ENCODE measurements around the gene A2M. TPM values are rescaled to one million over a fixed set of nuclear protein-coding genes. Genes with fewer than 3 reads are reported as not detected.

The A2M gene
- total and polyA plus RNA-seq, 2 of the 8 experiments (the other 6 are each of a cell fraction or from before 2014, with no cell fraction given): 0.15 TPM; not detected in 1

- Histone ChIP-seq H4K91ac (replicated peaks; ENCODE audit: insufficient read length, low read length) (no peak overlapping the region), H3K27ac (ENCODE audit: low read depth, low read length) (no peak overlapping the region), H3K23me2 (ENCODE audit: low read depth, low read length) (no peaks in the 10 kb centered on the region)
Observed at GRCh38 chr12:9032202-9032964, 83.3 kb downstream of the A2M start.

More at GRCh38 chr12:9032202-9032964, 83.3 kb downstream of the A2M start:
- Histone ChIP-seq H2BK12ac (ENCODE audit: low read depth, low read length) (no peak overlapping the region), H2BK120ac (replicated peaks; ENCODE audit: low read depth, low read length) (no peak overlapping the region), H3K36me3 (ENCODE audit: control insufficient read depth in 2 of 4, insufficient read depth in 4 of 4, low read length in 3 of 4) (no peaks in the 10 kb centered on the region), H2BK5ac (ENCODE audit: low read depth, low read length) (no peak overlapping the region), H2BK15ac (ENCODE audit: low read length) (no peak overlapping the region), H3K9me3 (ENCODE audit: insufficient read depth in 2 of 2, low read depth in 1 of 2, low read length in 1 of 2) (no peaks in the 10 kb centered on the region), H3K79me1 (ENCODE audit: low read depth, low read length) (no peaks in the 10 kb centered on the region), H2BK20ac (ENCODE audit: low read length) (no peak overlapping the region), H2AFZ (ENCODE audit: low read length) (no peak overlapping the region), H3K27me3 (replicated peaks in 1 of 4; ENCODE audit: control insufficient read depth in 3 of 4, extremely low read depth in 1 of 4, insufficient read depth in 3 of 4, low read length in 3 of 4) (no peaks in the 10 kb centered on the region), H3K56ac (replicated peaks; ENCODE audit: insufficient read length, low read depth, low read length) (no peak overlapping the region), H4K5ac (ENCODE audit: insufficient read length, low read depth, low read length) (no peak overlapping the region), H3K14ac (ENCODE audit: insufficient read length) (no peak overlapping the region), H3K4ac (replicated peaks; ENCODE audit: insufficient read length, low read depth, low read length) (no peak overlapping the region), H3K23ac (ENCODE audit: insufficient read length) (no peak overlapping the region), H3K18ac (ENCODE audit: extremely low read depth, low read length) (no peak overlapping the region), H4K8ac (ENCODE audit: extremely low read depth, insufficient read depth, low read length) (no peak overlapping the region), H3K4me2 (ENCODE audit: insufficient read depth in 1 of 2, low read depth in 2 of 2, low read length in 2 of 2) (no peak overlapping the region), H3K79me2 (ENCODE audit: control insufficient read depth in 1 of 2, insufficient read depth in 2 of 2, low read length in 2 of 2) (no peaks in the 10 kb centered on the region), H3K4me3 (ENCODE audit: extremely low read depth in 1 of 4, insufficient read depth in 2 of 4, low read depth in 3 of 4, low read length in 4 of 4) (no peak overlapping the region), H4K20me1 (replicated peaks in 1 of 2; ENCODE audit: control insufficient read depth in 1 of 2, insufficient read depth in 2 of 2, low read length in 2 of 2) (no peaks in the 10 kb centered on the region), H2AK5ac (ENCODE audit: low read depth, low read length) (no peak overlapping the region), H3K9ac (replicated peaks in 1 of 4; ENCODE audit: extremely low read depth in 1 of 4, low read depth in 3 of 4, low read length in 3 of 4) (no peak overlapping the region), H3K4me1 (replicated peaks in 1 of 4; ENCODE audit: control insufficient read depth in 3 of 4, insufficient read depth in 4 of 4, low read length in 3 of 4) (no peaks in the 10 kb centered on the region)
- no peak for DNase-seq (ENCODE audit: low read depth in 1 of 2, low spot score in 2 of 2)
- ChIA-PET POLR2A (ENCODE audit: partially characterized antibody) (interaction anchor here (1.1 to 1.8 kb wide), 2 partner anchors 33 to 94 kb away, joined by 3 read pairs; no protein-coding TSS in a partner anchor), CTCF (ENCODE audit: partially characterized antibody) (interaction anchor here (0.9 to 9.7 kb wide), 4 partner anchors 10 to 85 kb away, joined by 3 to 119 read pairs (median 10); partner anchors contain the start of gene M6PR)
- TF ChIP-seq RXRA (IDR thresholded peaks at IDR 0.05; ENCODE audit: insufficient read depth, low read depth, low read length) (no peak), ATF2 (IDR thresholded peaks at IDR 0.05; ENCODE audit: low read length) (no peak), PHF8 (conservative IDR thresholded peaks at IDR 0.05; ENCODE audit: low read depth, low read length) (no peak), JUN (IDR thresholded peaks at IDR 0.05; ENCODE audit: low read depth, low read length) (no peak), CREB1 (IDR thresholded peaks at IDR 0.05) (no peak), CHD1 (IDR thresholded peaks at IDR 0.05; ENCODE audit: low read depth, low read length) (no peak), FOSL1 (IDR thresholded peaks at IDR 0.05; ENCODE audit: insufficient read depth, low read depth, low read length) (no peak), JUND (IDR thresholded peaks at IDR 0.05; ENCODE audit: low read length) (no peak), ASH2L (IDR thresholded peaks at IDR 0.05; ENCODE audit: low read length) (no peak), TCF12 (IDR thresholded peaks at IDR 0.05; ENCODE audit: low read depth, low read length) (no peak)
- 87% methylated on average over 5 of the region's 5 CpGs; no CpG with 5 or more reads in 1 of the 2 experiments for WGBS, 2 experiments (ENCODE audit: extremely low coverage in 1 of 2, insufficient coverage in 1 of 2, insufficient read length in 1 of 2, insufficient replicate concordance in 2 of 2, low coverage in 1 of 2, low lambda C conversion rate in 2 of 2, missing lambda C conversion rate in 1 of 2)
- no peak for FAIRE-seq

Measured in H1 (cell line).